HG02981 (cell line): ENCODE measurements around the gene BRSK2.

Source experiments
- ATAC-seq: cut with Tn5 transposase; IDR thresholded peaks from one replicate; pipeline ENCODE4 v1.9.1; 2021; ENCODE audit warnings: mild to moderate bottlenecking, moderate library complexity; ENCODE audit not compliant: unreplicated experiment

The BRSK2 gene

GRCh38 chr11:1373536-1374214 is 16.1 kb upstream of the BRSK2 start:
- ATAC-seq = no peak

GRCh38 chr11:1375161-1375954 is 14.4 kb upstream of the BRSK2 start:
- ATAC-seq = no peak

- ATAC-seq = no peak
These were observed 13.8 kb upstream of the BRSK2 start for GRCh38 chr11:1375955-1376258.

GRCh38 chr11:1377231-1377780 is 12.4 kb upstream of the BRSK2 start:
- no peak for ATAC-seq

GRCh38 chr11:1381793-1382425 is 7.8 kb upstream of the BRSK2 start:
- no peak for ATAC-seq

GRCh38 chr11:1382429-1382828 is 7.3 kb upstream of the BRSK2 start:
- ATAC-seq = no peak

GRCh38 chr11:1382831-1383607 is 6.7 kb upstream of the BRSK2 start:
- ATAC-seq = peak; percentile 78

GRCh38 chr11:1384199-1384970 is 5.3 kb upstream of the BRSK2 start:
- ATAC-seq = no peak

GRCh38 chr11:1387521-1387920 is 2.2 kb upstream of the BRSK2 start:
- no peak for ATAC-seq

GRCh38 chr11:1387961-1388762 is 1.6 kb upstream of the BRSK2 start:
- ATAC-seq = no peak

GRCh38 chr11:1388763-1389102 is 1.0 kb upstream of the BRSK2 start:
- no peak for ATAC-seq

- ATAC-seq = peak; percentile 88
These were observed 417 bp upstream of the BRSK2 start for GRCh38 chr11:1389103-1389931.

- no peak for ATAC-seq
These were observed 933 bp downstream of the BRSK2 start for GRCh38 chr11:1390569-1391164.

- no peak for ATAC-seq
These were observed 1.7 kb downstream of the BRSK2 start for GRCh38 chr11:1391165-1392075.

- no peak for ATAC-seq
These were observed 2.4 kb downstream of the BRSK2 start for GRCh38 chr11:1392111-1392510.

- no peak for ATAC-seq
These were observed 2.8 kb downstream of the BRSK2 start for GRCh38 chr11:1392561-1392960.

- ATAC-seq = no peak
These were observed 3.4 kb downstream of the BRSK2 start for GRCh38 chr11:1393038-1393710.
